Measurements from ENCODE around the gene TRPM5.

The TRPM5 gene

GRCh38 chr11:2463766-2464277 is 19.5 kb upstream of the TRPM5 start:
- Histone ChIP-seq H3K4me1 (ENCODE audit: control insufficient read depth in 1 of 2, insufficient read depth in 2 of 2, low read length in 2 of 2) (peaks cover 84 to 86% of the 10 kb centered on the region in 2 donors), H3K4me3 (ENCODE audit: low read depth in 1 of 2, low read length in 2 of 2) (no peak overlapping the region), H3K9me3 (ENCODE audit: control insufficient read depth in 1 of 2, low read length in 2 of 2) (no peaks in the 10 kb centered on the region), H3K9ac (ENCODE audit: low read depth in 1 of 2, low read length in 2 of 2) (peak overlapping the region; percentile 61 to 66), H3K27ac (ENCODE audit: low read depth, low read length) (peak overlapping the region; percentile 32), H3K27me3 (ENCODE audit: control insufficient read depth in 1 of 2, insufficient read depth in 2 of 2, low read length in 2 of 2) (no peaks in the 10 kb centered on the region), H3K36me3 (ENCODE audit: control insufficient read depth in 1 of 2, insufficient read depth in 2 of 2, low read length in 2 of 2) (no peaks in the 10 kb centered on the region)

- no peaks in the 10 kb centered on the region for H3K27me3 ChIP-seq (ENCODE audit: control insufficient read depth in 1 of 2, insufficient read depth in 2 of 2, low read length in 2 of 2)
- H3K4me1 ChIP-seq (ENCODE audit: control insufficient read depth in 1 of 2, insufficient read depth in 2 of 2, low read length in 2 of 2), result peaks cover 89 to 90% of the 10 kb centered on the region in 2 donors
- H3K9ac ChIP-seq (ENCODE audit: low read depth in 1 of 2, low read length in 2 of 2), result peak overlapping the region; percentile 61 to 66
- peak overlapping the region; percentile 71 for H3K27ac ChIP-seq (ENCODE audit: low read depth, low read length)
- H3K36me3 ChIP-seq (ENCODE audit: control insufficient read depth in 1 of 2, insufficient read depth in 2 of 2, low read length in 2 of 2), result no peaks in the 10 kb centered on the region
- H3K9me3 ChIP-seq (ENCODE audit: control insufficient read depth in 1 of 2, low read length in 2 of 2), result no peaks in the 10 kb centered on the region
- peak overlapping the region; percentile 6 to 44 for H3K4me3 ChIP-seq (ENCODE audit: low read depth in 1 of 2, low read length in 2 of 2)
These were observed 18.9 kb upstream of the TRPM5 start for GRCh38 chr11:2462986-2463765.

- H3K36me3 ChIP-seq (ENCODE audit: control insufficient read depth in 1 of 2, insufficient read depth in 2 of 2, low read length in 2 of 2), result no peaks in the 10 kb centered on the region
- H3K4me3 ChIP-seq (ENCODE audit: low read depth in 1 of 2, low read length in 2 of 2), result peak overlapping the region; percentile 6 to 44
- H3K27me3 ChIP-seq (ENCODE audit: control insufficient read depth in 1 of 2, insufficient read depth in 2 of 2, low read length in 2 of 2), result no peaks in the 10 kb centered on the region
- H3K4me1 ChIP-seq (ENCODE audit: control insufficient read depth in 1 of 2, insufficient read depth in 2 of 2, low read length in 2 of 2), result peaks cover 87 to 88% of the 10 kb centered on the region in 2 donors
- H3K9me3 ChIP-seq (ENCODE audit: control insufficient read depth in 1 of 2, low read length in 2 of 2), result no peaks in the 10 kb centered on the region
- peak overlapping the region; percentile 71 for H3K27ac ChIP-seq (ENCODE audit: low read depth, low read length)
- H3K9ac ChIP-seq (ENCODE audit: low read depth in 1 of 2, low read length in 2 of 2), result peak overlapping the region in 1 of 2 donors; percentile 51
These were observed 18.2 kb upstream of the TRPM5 start for GRCh38 chr11:2462543-2462985.

GRCh38 chr11:2461956-2462542 is 17.7 kb upstream of the TRPM5 start:
- H3K27me3 ChIP-seq (ENCODE audit: control insufficient read depth in 1 of 2, insufficient read depth in 2 of 2, low read length in 2 of 2), result no peaks in the 10 kb centered on the region
- H3K36me3 ChIP-seq (ENCODE audit: control insufficient read depth in 1 of 2, insufficient read depth in 2 of 2, low read length in 2 of 2), result no peaks in the 10 kb centered on the region
- peak overlapping the region; percentile 71 for H3K27ac ChIP-seq (ENCODE audit: low read depth, low read length)

GRCh38 chr11:2461253-2461955 is 17.1 kb upstream of the TRPM5 start:
- Histone ChIP-seq H3K9ac (ENCODE audit: low read depth in 1 of 2, low read length in 2 of 2) (peak overlapping the region in 1 of 2 donors; percentile 48), H3K9me3 (ENCODE audit: control insufficient read depth in 1 of 2, low read length in 2 of 2) (no peaks in the 10 kb centered on the region), H3K27ac (ENCODE audit: low read depth, low read length) (peak overlapping the region; percentile 66), H3K4me1 (ENCODE audit: control insufficient read depth in 1 of 2, insufficient read depth in 2 of 2, low read length in 2 of 2) (peaks cover 75 to 79% of the 10 kb centered on the region in 2 donors), H3K4me3 (ENCODE audit: low read depth in 1 of 2, low read length in 2 of 2) (peak overlapping the region in 1 of 2 donors; percentile 22), H3K27me3 (ENCODE audit: control insufficient read depth in 1 of 2, insufficient read depth in 2 of 2, low read length in 2 of 2) (no peaks in the 10 kb centered on the region), H3K36me3 (ENCODE audit: control insufficient read depth in 1 of 2, insufficient read depth in 2 of 2, low read length in 2 of 2) (no peaks in the 10 kb centered on the region)

More at GRCh38 chr11:2461956-2462542, 17.7 kb upstream of the TRPM5 start:
- no peak overlapping the region for H3K4me3 ChIP-seq (ENCODE audit: low read depth in 1 of 2, low read length in 2 of 2)
- H3K4me1 ChIP-seq (ENCODE audit: control insufficient read depth in 1 of 2, insufficient read depth in 2 of 2, low read length in 2 of 2), result peaks cover 82 to 85% of the 10 kb centered on the region in 2 donors
- H3K9ac ChIP-seq (ENCODE audit: low read depth in 1 of 2, low read length in 2 of 2), result peak overlapping the region; percentile 48 to 51
- no peaks in the 10 kb centered on the region for H3K9me3 ChIP-seq (ENCODE audit: control insufficient read depth in 1 of 2, low read length in 2 of 2)

GRCh38 chr11:2460540-2461252 is 16.4 kb upstream of the TRPM5 start:
- Histone ChIP-seq H3K4me1 (ENCODE audit: control insufficient read depth in 1 of 2, insufficient read depth in 2 of 2, low read length in 2 of 2) (peaks cover 68 to 72% of the 10 kb centered on the region in 2 donors), H3K4me3 (ENCODE audit: low read depth in 1 of 2, low read length in 2 of 2) (peak overlapping the region in 1 of 2 donors; percentile 22), H3K9me3 (ENCODE audit: control insufficient read depth in 1 of 2, low read length in 2 of 2) (no peaks in the 10 kb centered on the region), H3K9ac (ENCODE audit: low read depth in 1 of 2, low read length in 2 of 2) (peak overlapping the region in 1 of 2 donors; percentile 28), H3K27ac (ENCODE audit: low read depth, low read length) (peak overlapping the region; percentile 66), H3K36me3 (ENCODE audit: control insufficient read depth in 1 of 2, insufficient read depth in 2 of 2, low read length in 2 of 2) (no peaks in the 10 kb centered on the region), H3K27me3 (ENCODE audit: control insufficient read depth in 1 of 2, insufficient read depth in 2 of 2, low read length in 2 of 2) (no peaks in the 10 kb centered on the region)

- Histone ChIP-seq H3K9me3 (ENCODE audit: control insufficient read depth in 1 of 2, low read length in 2 of 2) (no peaks in the 10 kb centered on the region), H3K9ac (ENCODE audit: low read depth in 1 of 2, low read length in 2 of 2) (peak overlapping the region; percentile 38 to 46), H3K27me3 (ENCODE audit: control insufficient read depth in 1 of 2, insufficient read depth in 2 of 2, low read length in 2 of 2) (no peaks in the 10 kb centered on the region), H3K4me3 (ENCODE audit: low read depth in 1 of 2, low read length in 2 of 2) (peak overlapping the region in 1 of 2 donors; percentile 8), H3K4me1 (ENCODE audit: control insufficient read depth in 1 of 2, insufficient read depth in 2 of 2, low read length in 2 of 2) (peaks cover 61 to 65% of the 10 kb centered on the region in 2 donors), H3K36me3 (ENCODE audit: control insufficient read depth in 1 of 2, insufficient read depth in 2 of 2, low read length in 2 of 2) (no peaks in the 10 kb centered on the region), H3K27ac (ENCODE audit: low read depth, low read length) (peak overlapping the region; percentile 73)
These were observed 15.7 kb upstream of the TRPM5 start for GRCh38 chr11:2459796-2460531.

GRCh38 chr11:2459016-2459725 is 14.9 kb upstream of the TRPM5 start:
- no peak overlapping the region for H3K4me3 ChIP-seq (ENCODE audit: low read depth in 1 of 2, low read length in 2 of 2)
- no peaks in the 10 kb centered on the region for H3K9me3 ChIP-seq (ENCODE audit: control insufficient read depth in 1 of 2, low read length in 2 of 2)
- peak overlapping the region; percentile 46 to 51 for H3K9ac ChIP-seq (ENCODE audit: low read depth in 1 of 2, low read length in 2 of 2)
- no peak overlapping the region for H3K27ac ChIP-seq (ENCODE audit: low read depth, low read length)
- H3K27me3 ChIP-seq (ENCODE audit: control insufficient read depth in 1 of 2, insufficient read depth in 2 of 2, low read length in 2 of 2), result no peaks in the 10 kb centered on the region
- H3K36me3 ChIP-seq (ENCODE audit: control insufficient read depth in 1 of 2, insufficient read depth in 2 of 2, low read length in 2 of 2), result no peaks in the 10 kb centered on the region
- peaks cover 54 to 57% of the 10 kb centered on the region in 2 donors for H3K4me1 ChIP-seq (ENCODE audit: control insufficient read depth in 1 of 2, insufficient read depth in 2 of 2, low read length in 2 of 2)

Data from duodenal mucosa (tissue), 2 donors.